Brain microvascular endothelial cell (primary cell): ENCODE results near the gene TNFSF18.

Experiments
- DNase-seq: peaks from one replicate; pipeline ENCODE4 v3.0.0-alpha.2; 2020
- H3K27ac ChIP-seq: fragments of 250-450 bp; sonication (Bioruptor Pico); 2 replicates; pipeline ENCODE4 v1.5.1; 2020; ENCODE audit warnings: mild to moderate bottlenecking, moderate library complexity
- H3K27me3 ChIP-seq: fragments of 250-450 bp; sonication (Bioruptor Pico); replicated peaks from 2 replicates; pipeline ENCODE4 v1.5.1; 2020; ENCODE audit warnings: mild to moderate bottlenecking
- H3K36me3 ChIP-seq: fragments of 250-450 bp; sonication (Bioruptor Pico); replicated peaks from 2 replicates; pipeline ENCODE4 v1.5.1; 2020; ENCODE audit warnings: mild to moderate bottlenecking
- H3K4me3 ChIP-seq: 2 replicates; pipeline ENCODE4 v1.5.1; 2011; ENCODE audit warnings: low read depth, mild to moderate bottlenecking, control low read depth, low read length, moderate library complexity
- in situ Hi-C: cut with HindIII; loops from 2 replicates; pipeline ENCODE4 v1.10.0; 2017; ENCODE audit warnings: low sequenced_read_pairs, low pct_ligation_motif_present
- TF ChIP-seq, protein P1 (sequence below): IDR thresholded peaks from 2 replicates; pipeline ENCODE4 v1.5.1; 2011; ENCODE audit warnings: low read depth, mild to moderate bottlenecking, moderate library complexity, low read length, control low read depth, inconsistent platforms; ENCODE audit errors: missing control alignments

TNFSF18 gene, protein sequence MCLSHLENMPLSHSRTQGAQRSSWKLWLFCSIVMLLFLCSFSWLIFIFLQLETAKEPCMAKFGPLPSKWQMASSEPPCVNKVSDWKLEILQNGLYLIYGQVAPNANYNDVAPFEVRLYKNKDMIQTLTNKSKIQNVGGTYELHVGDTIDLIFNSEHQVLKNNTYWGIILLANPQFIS

DNA sequence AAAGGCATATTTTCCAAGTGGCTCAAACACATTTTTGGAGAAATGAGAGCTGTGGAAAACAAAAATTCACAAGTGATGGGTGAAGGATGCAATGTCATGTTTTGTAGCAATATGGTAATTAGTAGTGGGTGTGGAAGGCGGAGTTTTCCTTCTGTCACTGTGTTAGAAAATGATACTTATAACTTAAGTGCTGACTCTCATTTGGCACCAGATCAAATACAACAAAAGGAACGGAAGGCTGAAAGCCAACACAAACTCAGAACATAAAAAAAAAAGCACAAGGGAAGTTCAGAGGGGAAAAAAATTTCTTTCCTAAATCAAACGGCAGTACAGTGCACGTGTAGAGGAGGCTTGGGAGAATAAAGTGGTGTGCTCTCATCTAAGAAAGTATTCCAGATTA lies at the start of gene TNFSF18:
Gene TNFSF18 (minus strand): TSS at position 77 of the 400 bp plus-strand sequence. CDS start 45 bp downstream, at position 32.
- Histone ChIP-seq H3K27ac (peak within 1 kb of the TSS; percentile 48), H3K36me3 (no peaks in the 10 kb centered on the region), H3K27me3 (no peaks in the 10 kb centered on the region), H3K4me3 (no peak within 1 kb of the TSS)
- TF ChIP-seq, protein P1, sequence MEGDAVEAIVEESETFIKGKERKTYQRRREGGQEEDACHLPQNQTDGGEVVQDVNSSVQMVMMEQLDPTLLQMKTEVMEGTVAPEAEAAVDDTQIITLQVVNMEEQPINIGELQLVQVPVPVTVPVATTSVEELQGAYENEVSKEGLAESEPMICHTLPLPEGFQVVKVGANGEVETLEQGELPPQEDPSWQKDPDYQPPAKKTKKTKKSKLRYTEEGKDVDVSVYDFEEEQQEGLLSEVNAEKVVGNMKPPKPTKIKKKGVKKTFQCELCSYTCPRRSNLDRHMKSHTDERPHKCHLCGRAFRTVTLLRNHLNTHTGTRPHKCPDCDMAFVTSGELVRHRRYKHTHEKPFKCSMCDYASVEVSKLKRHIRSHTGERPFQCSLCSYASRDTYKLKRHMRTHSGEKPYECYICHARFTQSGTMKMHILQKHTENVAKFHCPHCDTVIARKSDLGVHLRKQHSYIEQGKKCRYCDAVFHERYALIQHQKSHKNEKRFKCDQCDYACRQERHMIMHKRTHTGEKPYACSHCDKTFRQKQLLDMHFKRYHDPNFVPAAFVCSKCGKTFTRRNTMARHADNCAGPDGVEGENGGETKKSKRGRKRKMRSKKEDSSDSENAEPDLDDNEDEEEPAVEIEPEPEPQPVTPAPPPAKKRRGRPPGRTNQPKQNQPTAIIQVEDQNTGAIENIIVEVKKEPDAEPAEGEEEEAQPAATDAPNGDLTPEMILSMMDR = no peak
- peak; percentile 68 for DNase-seq
- in situ Hi-C loops = no loop called here

- in situ Hi-C loops = no loop called here
- Histone ChIP-seq H3K27ac (no peak overlapping the region), H3K36me3 (no peaks in the 10 kb centered on the region), H3K4me3 (no peak overlapping the region), H3K27me3 (no peaks in the 10 kb centered on the region)
- TF ChIP-seq, protein P1 = no peak
- no peak for DNase-seq
These were observed 48.4 kb upstream of the TNFSF18 start for GRCh38 chr1:173099166-173099565.

GRCh38 chr1:173098117-173098516 lies 47.4 kb upstream of the TNFSF18 start:
- no peak for DNase-seq
- in situ Hi-C loops = no loop called here
- H3K36me3 ChIP-seq = no peaks in the 10 kb centered on the region

GRCh38 chr1:173097001-173097400 lies 46.3 kb upstream of the TNFSF18 start:
- Histone ChIP-seq H3K27ac (no peak overlapping the region), H3K27me3 (no peaks in the 10 kb centered on the region), H3K36me3 (no peaks in the 10 kb centered on the region), H3K4me3 (no peak overlapping the region)
- no peak for DNase-seq
- TF ChIP-seq, protein P1 = no peak
- in situ Hi-C loops = no loop called here

More at GRCh38 chr1:173098117-173098516, 47.4 kb upstream of the TNFSF18 start:
- no peaks in the 10 kb centered on the region for H3K27me3 ChIP-seq
- no peak overlapping the region for H3K4me3 ChIP-seq
- H3K27ac ChIP-seq = no peak overlapping the region
- TF ChIP-seq, protein P1 = no peak

GRCh38 chr1:173095632-173096031 lies 44.9 kb upstream of the TNFSF18 start:
- in situ Hi-C loops = no loop called here
- no peak overlapping the region for H3K27ac ChIP-seq
- TF ChIP-seq, protein P1 = no peak
- H3K4me3 ChIP-seq = no peak overlapping the region
- DNase-seq = peak; percentile 73
- no peaks in the 10 kb centered on the region for H3K27me3 ChIP-seq
- H3K36me3 ChIP-seq = no peaks in the 10 kb centered on the region

DNA sequence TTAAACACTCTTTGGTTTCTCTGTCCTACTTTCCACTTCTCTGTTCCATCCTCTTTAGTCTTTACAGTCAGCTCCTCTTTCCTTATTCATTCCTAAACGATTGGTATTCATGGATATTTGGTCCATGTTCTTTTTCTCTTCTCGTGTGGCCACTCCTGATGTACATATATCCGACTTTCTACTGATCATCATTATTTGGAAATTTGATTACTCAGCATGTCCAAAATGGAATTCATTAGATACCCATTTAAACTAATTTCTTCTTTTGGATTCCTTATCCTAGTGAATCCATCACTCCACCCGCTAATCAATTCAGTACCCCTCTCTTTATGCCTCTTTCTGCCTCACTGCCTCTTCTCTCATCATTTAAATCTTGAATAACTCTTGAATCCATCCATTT lies 43.8 kb upstream of the TNFSF18 start:
- no peak overlapping the region for H3K4me3 ChIP-seq
- in situ Hi-C loops = no loop called here
- no peaks in the 10 kb centered on the region for H3K27me3 ChIP-seq
- no peaks in the 10 kb centered on the region for H3K36me3 ChIP-seq
- TF ChIP-seq, protein P1 = no peak
- no peak overlapping the region for H3K27ac ChIP-seq
- no peak for DNase-seq
